HFFc6 (cell line): ENCODE results near the gene SLIT1. TPM values are rescaled to one million over a fixed set of nuclear protein-coding genes. Genes with fewer than 3 reads are reported as not detected.

ENCODE experiments used
- DNase-seq: peaks from one replicate; pipeline ENCODE4 v3.0.0-alpha.2; 2018
- H3K27ac Mint-ChIP-seq: 2 replicates; pipeline ENCODE4 v1.8.0; 2020; ENCODE audit warnings: mild to moderate bottlenecking, mixed read lengths
- H3K27me3 Mint-ChIP-seq: 2 replicates; pipeline ENCODE4 v1.8.0; 2021; ENCODE audit warnings: mild to moderate bottlenecking, moderate library complexity, mixed read lengths; ENCODE audit not compliant: insufficient read depth
- H3K36me3 Mint-ChIP-seq: 2 replicates; pipeline ENCODE4 v1.8.0; 2021; ENCODE audit warnings: low read depth, mixed read lengths
- H3K4me1 Mint-ChIP-seq: 2 replicates; pipeline ENCODE4 v1.8.0; 2020; ENCODE audit warnings: low read depth, mixed read lengths
- H3K4me3 Mint-ChIP-seq: 2 replicates; pipeline ENCODE4 v1.8.0; 2020; ENCODE audit warnings: mild to moderate bottlenecking, moderate library complexity, mixed read lengths
- H3K9me3 Mint-ChIP-seq: 2 replicates; pipeline ENCODE4 v1.8.0; 2020; ENCODE audit warnings: mild to moderate bottlenecking, mixed read lengths
- CTCF ChIP-seq: fragments of 200-600 bp; sonication (generic); IDR thresholded peaks from 2 replicates; pipeline ENCODE4 v1.5.0; 2021; ENCODE audit warnings: antibody characterized with exemption, mild to moderate bottlenecking
- total RNA-seq, 6 experiments: library from RNA; stranded (reverse); fragmentation: NEBNext Ultra II Directional; extraction: Animal tissue kit (Norgen Biotek cat#: 25700); gene quantifications; 2 replicates in 1 of 6; 3 replicates in 5 of 6; pipeline ENCODE4 v1.2.3, GENCODE V29; 2021

SLIT1 gene
- total RNA-seq, 6 experiments from 2014 or later = 0.05 TPM; not detected in 5

GRCh38 chr10:97061423-97061822 lies 124.3 kb downstream of the SLIT1 start:
- Mint-ChIP-seq H3K27ac (no peak overlapping the region), H3K9me3 (no peaks in the 10 kb centered on the region), H3K4me3 (no peak overlapping the region), H3K4me1 (no peaks in the 10 kb centered on the region), H3K36me3 (no peaks in the 10 kb centered on the region), H3K27me3 (peaks cover 34% of the 10 kb centered on the region)
- no peak for DNase-seq
- TF ChIP-seq CTCF = no peak

- H3K9me3 Mint-ChIP-seq = no peaks in the 10 kb centered on the region
- H3K4me3 Mint-ChIP-seq = no peak overlapping the region
- no peak for TF ChIP-seq CTCF
- no peaks in the 10 kb centered on the region for H3K36me3 Mint-ChIP-seq
- H3K27ac Mint-ChIP-seq = no peak overlapping the region
- peaks cover 34% of the 10 kb centered on the region for H3K27me3 Mint-ChIP-seq
- DNase-seq = no peak
- no peaks in the 10 kb centered on the region for H3K4me1 Mint-ChIP-seq
Observed at GRCh38 chr10:97060441-97061084, 125.2 kb downstream of the SLIT1 start.

GRCh38 chr10:97059872-97060205 lies 125.9 kb downstream of the SLIT1 start:
- Mint-ChIP-seq H3K4me1 (no peaks in the 10 kb centered on the region), H3K27ac (no peak overlapping the region), H3K27me3 (peaks cover 40% of the 10 kb centered on the region), H3K4me3 (no peak overlapping the region), H3K9me3 (no peaks in the 10 kb centered on the region), H3K36me3 (no peaks in the 10 kb centered on the region)
- no peak for DNase-seq
- no peak for TF ChIP-seq CTCF

GRCh38 chr10:97059006-97059871 lies 126.5 kb downstream of the SLIT1 start:
- Mint-ChIP-seq H3K27me3 (peaks cover 43% of the 10 kb centered on the region), H3K4me3 (no peak overlapping the region), H3K36me3 (no peaks in the 10 kb centered on the region), H3K4me1 (no peaks in the 10 kb centered on the region), H3K9me3 (no peaks in the 10 kb centered on the region), H3K27ac (no peak overlapping the region)
- DNase-seq = no peak
- TF ChIP-seq CTCF = no peak

GRCh38 chr10:97058521-97058920 lies 127.2 kb downstream of the SLIT1 start:
- H3K36me3 Mint-ChIP-seq = no peaks in the 10 kb centered on the region
- no peak overlapping the region for H3K27ac Mint-ChIP-seq
- H3K4me3 Mint-ChIP-seq = no peak overlapping the region
- no peaks in the 10 kb centered on the region for H3K9me3 Mint-ChIP-seq
- no peak for DNase-seq
- no peaks in the 10 kb centered on the region for H3K4me1 Mint-ChIP-seq
- H3K27me3 Mint-ChIP-seq = peaks cover 44% of the 10 kb centered on the region
- no peak for TF ChIP-seq CTCF
